HEK293T (cell line): ENCODE measurements around the gene QSOX1.

Source experiments
- ARNT ChIP-seq: fragments of 450-650 bp; IDR thresholded peaks from 2 replicates; pipeline ENCODE4 v1.6.1; 2017; ENCODE audit warnings: mild to moderate bottlenecking
- BHLHE40 ChIP-seq: fragments of 450-650 bp; IDR thresholded peaks from 2 replicates; pipeline ENCODE4 v1.6.1; 2016; ENCODE audit warnings: mild to moderate bottlenecking, moderate library complexity, borderline replicate concordance
- FOXK2 ChIP-seq: fragments of 450-650 bp; IDR thresholded peaks from 2 replicates; pipeline ENCODE4 v1.6.1; 2016; ENCODE audit warnings: mild to moderate bottlenecking
- SUZ12 ChIP-seq: fragments of 450-650 bp; IDR thresholded peaks from 2 replicates; pipeline ENCODE4 v1.6.1; 2016; ENCODE audit warnings: mild to moderate bottlenecking
- ZNF384 ChIP-seq: fragments of 450-650 bp; IDR thresholded peaks from 2 replicates; pipeline ENCODE4 v1.6.1; 2016

DNA sequence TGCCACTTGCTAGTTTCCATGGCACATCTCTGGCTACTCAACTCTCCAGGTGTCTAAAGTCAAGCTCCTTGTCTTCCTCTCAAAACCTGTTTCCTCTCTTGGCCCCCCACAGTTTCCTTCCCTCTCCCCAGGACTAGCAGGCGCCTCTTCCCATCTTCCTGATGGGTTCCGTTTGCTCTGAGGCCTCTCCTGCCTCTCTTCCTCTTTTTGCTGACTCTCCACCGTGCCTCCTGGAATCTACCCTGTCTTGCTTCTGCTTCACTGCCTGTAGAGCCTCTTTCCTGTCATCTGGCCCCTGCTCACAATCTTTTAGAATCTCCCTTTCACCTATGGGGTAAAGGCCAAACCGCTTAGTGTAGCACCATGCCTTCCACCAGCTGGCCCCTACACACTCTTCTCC is 53.6 kb downstream of the QSOX1 start:
- TF ChIP-seq FOXK2, result no peak
- TF ChIP-seq SUZ12, result no peak
- no peak for TF ChIP-seq ZNF384
- TF ChIP-seq ARNT, result no peak
- no peak for TF ChIP-seq BHLHE40
